GM12801 (cell line): ENCODE results near the gene PRRG4.

Experiments
- TF ChIP-seq, protein P1 (sequence below): IDR thresholded peaks from one replicate; pipeline ENCODE4 v1.5.1; 2011; ENCODE audit warnings: control low read depth; ENCODE audit not compliant: insufficient read length; ENCODE audit errors: extremely low read depth

PRRG4 gene

DNA sequence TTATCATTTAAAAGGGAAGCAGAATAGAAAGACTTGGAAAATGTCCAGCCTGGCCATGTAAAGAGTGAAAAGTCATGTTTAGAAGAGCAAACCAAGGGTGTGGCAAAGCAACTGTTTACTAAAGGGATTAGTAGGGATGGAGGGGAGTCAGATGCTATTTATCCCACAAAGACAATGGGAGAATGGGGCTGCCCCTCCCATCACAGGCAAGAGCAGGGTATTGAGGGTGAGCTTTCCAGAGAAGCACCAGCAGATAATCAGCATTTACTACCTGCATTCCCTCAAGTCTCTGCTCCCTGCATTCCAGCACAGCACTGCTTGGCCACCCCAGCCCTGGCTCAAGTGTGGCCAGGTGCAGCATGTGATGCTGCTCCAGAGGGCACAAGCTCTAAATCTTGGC is 44.4 kb downstream of the PRRG4 start:
- TF ChIP-seq, protein P1, sequence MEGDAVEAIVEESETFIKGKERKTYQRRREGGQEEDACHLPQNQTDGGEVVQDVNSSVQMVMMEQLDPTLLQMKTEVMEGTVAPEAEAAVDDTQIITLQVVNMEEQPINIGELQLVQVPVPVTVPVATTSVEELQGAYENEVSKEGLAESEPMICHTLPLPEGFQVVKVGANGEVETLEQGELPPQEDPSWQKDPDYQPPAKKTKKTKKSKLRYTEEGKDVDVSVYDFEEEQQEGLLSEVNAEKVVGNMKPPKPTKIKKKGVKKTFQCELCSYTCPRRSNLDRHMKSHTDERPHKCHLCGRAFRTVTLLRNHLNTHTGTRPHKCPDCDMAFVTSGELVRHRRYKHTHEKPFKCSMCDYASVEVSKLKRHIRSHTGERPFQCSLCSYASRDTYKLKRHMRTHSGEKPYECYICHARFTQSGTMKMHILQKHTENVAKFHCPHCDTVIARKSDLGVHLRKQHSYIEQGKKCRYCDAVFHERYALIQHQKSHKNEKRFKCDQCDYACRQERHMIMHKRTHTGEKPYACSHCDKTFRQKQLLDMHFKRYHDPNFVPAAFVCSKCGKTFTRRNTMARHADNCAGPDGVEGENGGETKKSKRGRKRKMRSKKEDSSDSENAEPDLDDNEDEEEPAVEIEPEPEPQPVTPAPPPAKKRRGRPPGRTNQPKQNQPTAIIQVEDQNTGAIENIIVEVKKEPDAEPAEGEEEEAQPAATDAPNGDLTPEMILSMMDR: no peak

DNA sequence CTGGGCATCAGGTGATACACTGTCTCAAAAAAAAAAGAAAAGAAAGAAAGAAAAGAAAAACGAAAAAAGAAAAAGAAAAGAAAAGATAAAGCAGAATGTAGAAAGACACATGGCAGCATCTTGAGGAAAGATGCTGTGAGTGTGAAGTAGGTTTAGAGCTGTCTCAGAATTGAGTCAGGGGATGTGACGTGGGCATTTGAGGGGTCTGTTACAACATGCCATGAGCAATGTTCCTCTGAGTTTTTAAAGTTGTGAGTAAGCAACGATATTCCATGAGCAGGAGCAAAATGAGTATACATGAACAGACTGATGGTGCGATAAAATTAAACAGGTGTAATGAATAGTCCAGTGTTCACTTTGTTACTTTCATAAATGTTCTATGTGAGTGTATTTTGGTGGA is 51.6 kb downstream of the PRRG4 start:
- TF ChIP-seq, protein P1: no peak

DNA sequence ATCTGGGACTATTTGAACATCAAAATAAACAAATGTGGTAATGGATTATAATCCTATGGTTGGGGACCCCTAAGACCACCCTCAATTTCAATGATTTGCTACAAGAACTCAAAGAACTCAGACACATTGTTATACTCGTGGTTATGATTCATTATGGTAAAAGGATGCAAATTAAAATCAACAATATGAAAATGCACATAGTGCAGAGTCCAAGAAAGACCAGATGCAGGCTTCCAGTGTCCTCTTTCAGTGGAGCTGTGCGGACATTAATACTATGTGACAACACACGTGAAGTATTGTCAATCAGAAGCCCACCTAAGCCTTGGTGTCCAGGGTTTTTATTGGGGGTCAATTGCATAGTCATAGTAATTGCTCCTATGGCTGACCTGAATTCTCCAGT is 53.7 kb downstream of the PRRG4 start:
- TF ChIP-seq, protein P1: no peak

DNA sequence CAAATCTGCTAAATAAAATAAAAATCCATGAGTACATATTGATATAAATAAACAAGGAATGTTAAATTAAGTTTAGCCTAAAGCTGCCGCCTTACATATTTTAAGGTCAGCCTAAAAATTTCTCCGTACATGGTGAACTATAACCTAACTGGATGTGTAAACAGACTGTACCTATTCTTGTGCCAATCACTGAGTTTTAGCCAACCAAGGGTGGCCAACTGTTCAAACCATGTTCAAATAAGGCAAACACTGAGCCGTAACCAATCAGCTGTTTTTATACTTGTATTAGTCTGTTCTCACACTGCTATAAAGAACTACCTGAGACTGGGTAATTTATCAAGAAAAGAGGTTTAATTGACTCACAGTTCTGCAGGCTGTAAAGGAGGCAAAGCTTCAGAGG is 54.3 kb downstream of the PRRG4 start:
- TF ChIP-seq, protein P1: no peak

DNA sequence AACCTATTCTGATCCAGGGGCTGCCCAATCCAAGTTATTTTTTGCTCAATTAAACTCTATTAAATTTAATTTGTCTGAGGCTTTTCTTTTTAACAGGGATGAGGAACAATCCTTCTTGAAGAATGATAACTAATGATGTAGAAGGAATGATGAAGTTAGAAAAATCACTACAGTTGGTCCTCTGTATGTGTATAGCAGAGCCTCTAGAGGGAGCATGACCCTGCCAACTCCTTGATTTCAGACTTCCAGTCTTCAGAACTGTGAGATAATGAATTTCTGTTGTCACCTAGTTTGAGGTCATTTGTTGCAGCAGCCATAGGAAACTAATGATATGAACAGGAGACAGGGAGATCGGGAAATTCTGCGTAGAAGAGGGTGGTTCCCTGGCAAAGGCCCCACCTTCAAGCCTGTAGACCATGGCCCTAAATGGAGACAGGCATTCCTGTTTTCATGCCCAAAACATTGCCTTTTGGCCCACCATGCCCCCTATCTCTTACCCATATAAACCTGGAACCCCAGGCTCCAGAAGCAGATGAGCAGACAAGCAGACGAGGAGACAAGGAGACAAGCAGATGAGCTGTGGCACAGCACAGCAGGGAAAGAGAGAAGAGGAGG is 55.1 kb downstream of the PRRG4 start:
- TF ChIP-seq, protein P1: no peak

DNA sequence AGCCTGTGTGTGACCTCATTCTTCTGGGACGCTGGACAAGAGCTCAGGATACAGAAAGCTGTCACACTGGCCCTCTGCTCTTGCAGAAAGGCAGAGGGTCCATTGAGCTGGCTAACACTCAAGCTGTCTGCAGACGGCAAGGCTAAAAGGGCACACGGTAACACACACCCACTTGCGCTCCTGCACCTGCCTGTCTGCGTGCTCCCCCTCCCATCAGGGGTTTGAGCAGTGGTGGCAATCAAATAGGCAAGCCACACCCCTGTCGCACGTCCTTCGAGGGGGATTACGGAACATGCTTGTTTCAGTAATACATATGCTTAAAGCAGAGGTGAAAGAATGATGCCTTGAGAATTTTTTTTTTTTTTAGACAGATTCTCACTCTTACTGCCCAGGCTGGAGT is 55.8 kb downstream of the PRRG4 start:
- TF ChIP-seq, protein P1: no peak

DNA sequence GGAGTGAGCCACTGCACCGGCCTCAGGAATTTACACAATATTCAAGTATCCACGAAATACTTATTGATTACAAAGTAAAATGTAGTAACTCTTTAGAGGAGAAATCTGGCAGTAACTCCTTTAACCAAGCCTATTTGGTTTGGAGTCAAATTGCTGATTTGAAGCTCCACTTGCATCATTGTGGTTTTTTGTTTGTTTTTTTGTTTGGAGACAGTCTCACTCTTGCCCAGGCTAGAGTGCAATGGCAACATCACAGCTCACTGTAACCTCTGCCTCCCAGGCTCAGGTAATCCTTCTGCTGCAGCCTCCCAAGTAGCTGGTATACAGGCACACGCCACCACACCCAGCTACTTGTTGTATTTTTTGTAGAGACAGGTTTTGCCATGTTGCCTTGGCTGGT is 56.5 kb downstream of the PRRG4 start:
- TF ChIP-seq, protein P1: no peak
